ENCODE measurements around the gene RGS9BP. TPM values are rescaled to one million over a fixed set of nuclear protein-coding genes. Genes with fewer than 3 reads are reported as not detected.

The RGS9BP gene, protein sequence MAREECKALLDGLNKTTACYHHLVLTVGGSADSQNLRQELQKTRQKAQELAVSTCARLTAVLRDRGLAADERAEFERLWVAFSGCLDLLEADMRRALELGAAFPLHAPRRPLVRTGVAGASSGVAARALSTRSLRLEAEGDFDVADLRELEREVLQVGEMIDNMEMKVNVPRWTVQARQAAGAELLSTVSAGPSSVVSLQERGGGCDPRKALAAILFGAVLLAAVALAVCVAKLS
- under 1 TPM; 0.32 to 0.44 (median 0.33) TPM for total RNA-seq

DNA sequence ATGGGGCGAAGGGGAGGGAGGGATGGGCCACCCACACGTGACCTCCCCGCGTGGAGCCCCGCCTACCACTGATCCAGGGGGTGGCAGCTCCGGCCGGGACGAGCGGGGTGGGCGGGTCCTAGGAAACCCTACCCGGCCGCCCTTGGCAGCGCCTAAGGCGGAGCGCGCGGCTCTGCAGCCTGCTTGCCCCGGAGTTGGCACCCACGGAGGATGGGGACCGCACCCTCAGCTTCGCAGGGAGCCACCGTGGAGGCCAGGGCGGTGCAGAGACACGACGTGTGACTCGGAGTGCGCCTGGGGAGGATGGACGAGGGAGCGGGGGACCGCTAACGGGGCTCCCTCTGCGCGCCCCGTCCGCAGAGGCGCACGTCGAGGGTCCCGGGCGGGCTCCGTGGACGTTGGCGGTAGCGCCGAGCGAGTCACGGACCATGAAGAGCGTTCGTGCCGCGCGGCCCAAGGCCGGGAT is at the start of gene RGS9BP:
RGS9BP (plus strand) TSS at position 129 of the 466 bp plus-strand sequence. CDS start 416 bp downstream, outside the sequence.
- intact Hi-C loops (cut with DNase I; ENCODE audit: low total_unique reads): no loop called here
- H3K4me1 ChIP-seq: peaks cover 3 to 6% of the 10 kb centered on the region in 2 donors
- no peaks in the 10 kb centered on the region for H3K9me3 ChIP-seq
- peak within 1 kb of the TSS; percentile 92 to 95 (median 93) for H3K4me3 ChIP-seq
- DNase-seq (ENCODE audit: low spot score in 2 of 2): peak; percentile 58 to 69
- H3K36me3 ChIP-seq: no peaks in the 10 kb centered on the region
- H3K27me3 ChIP-seq: peaks cover 3 to 12% of the 10 kb centered on the region in 2 donors
- H3K27ac ChIP-seq: peak within 1 kb of the TSS; percentile 75 to 84
- no peak for TF ChIP-seq POLR2A (IDR thresholded peaks at IDR 0.05)
- TF ChIP-seq POLR2AphosphoS5 (IDR thresholded peaks at IDR 0.05): no peak
- TF ChIP-seq, protein P1, sequence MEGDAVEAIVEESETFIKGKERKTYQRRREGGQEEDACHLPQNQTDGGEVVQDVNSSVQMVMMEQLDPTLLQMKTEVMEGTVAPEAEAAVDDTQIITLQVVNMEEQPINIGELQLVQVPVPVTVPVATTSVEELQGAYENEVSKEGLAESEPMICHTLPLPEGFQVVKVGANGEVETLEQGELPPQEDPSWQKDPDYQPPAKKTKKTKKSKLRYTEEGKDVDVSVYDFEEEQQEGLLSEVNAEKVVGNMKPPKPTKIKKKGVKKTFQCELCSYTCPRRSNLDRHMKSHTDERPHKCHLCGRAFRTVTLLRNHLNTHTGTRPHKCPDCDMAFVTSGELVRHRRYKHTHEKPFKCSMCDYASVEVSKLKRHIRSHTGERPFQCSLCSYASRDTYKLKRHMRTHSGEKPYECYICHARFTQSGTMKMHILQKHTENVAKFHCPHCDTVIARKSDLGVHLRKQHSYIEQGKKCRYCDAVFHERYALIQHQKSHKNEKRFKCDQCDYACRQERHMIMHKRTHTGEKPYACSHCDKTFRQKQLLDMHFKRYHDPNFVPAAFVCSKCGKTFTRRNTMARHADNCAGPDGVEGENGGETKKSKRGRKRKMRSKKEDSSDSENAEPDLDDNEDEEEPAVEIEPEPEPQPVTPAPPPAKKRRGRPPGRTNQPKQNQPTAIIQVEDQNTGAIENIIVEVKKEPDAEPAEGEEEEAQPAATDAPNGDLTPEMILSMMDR (IDR thresholded peaks at IDR 0.05): no peak

DNA sequence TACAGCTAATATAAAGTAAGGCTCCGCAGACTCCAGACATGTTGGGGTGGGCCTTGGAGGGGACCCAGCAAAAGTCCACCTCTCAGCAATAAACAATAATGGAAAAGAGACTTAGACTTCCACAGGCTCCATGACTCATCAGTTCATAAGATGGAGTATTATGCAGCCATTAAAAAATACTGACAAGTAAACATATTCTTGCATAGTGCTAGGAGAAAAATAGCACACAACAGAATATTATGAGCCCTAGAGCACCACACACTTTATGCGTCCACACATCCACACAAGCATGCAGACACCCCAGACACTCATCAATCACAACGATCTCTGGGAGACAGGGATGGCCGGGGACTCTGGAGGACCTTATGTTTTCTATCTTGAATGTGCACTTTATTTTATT is 48.7 kb upstream of the RGS9BP start:
- intact Hi-C loops (cut with DNase I; ENCODE audit: low total_unique reads): loop anchor here (5.0 kb wide), 1 partner anchor 570 kb away; no protein-coding TSS in a partner anchor
- TF ChIP-seq POLR2A (IDR thresholded peaks at IDR 0.05) (no peak), POLR2AphosphoS5 (IDR thresholded peaks at IDR 0.05) (no peak)
- TF ChIP-seq, protein P1 (IDR thresholded peaks at IDR 0.05): no peak
- no peaks in the 10 kb centered on the region for H3K4me1 ChIP-seq
- no peak for DNase-seq (ENCODE audit: low spot score in 2 of 2)
- H3K4me3 ChIP-seq: no peak overlapping the region
- no peak overlapping the region for H3K27ac ChIP-seq
- no peaks in the 10 kb centered on the region for H3K27me3 ChIP-seq
- H3K9me3 ChIP-seq: no peaks in the 10 kb centered on the region
- no peaks in the 10 kb centered on the region for H3K36me3 ChIP-seq

DNA sequence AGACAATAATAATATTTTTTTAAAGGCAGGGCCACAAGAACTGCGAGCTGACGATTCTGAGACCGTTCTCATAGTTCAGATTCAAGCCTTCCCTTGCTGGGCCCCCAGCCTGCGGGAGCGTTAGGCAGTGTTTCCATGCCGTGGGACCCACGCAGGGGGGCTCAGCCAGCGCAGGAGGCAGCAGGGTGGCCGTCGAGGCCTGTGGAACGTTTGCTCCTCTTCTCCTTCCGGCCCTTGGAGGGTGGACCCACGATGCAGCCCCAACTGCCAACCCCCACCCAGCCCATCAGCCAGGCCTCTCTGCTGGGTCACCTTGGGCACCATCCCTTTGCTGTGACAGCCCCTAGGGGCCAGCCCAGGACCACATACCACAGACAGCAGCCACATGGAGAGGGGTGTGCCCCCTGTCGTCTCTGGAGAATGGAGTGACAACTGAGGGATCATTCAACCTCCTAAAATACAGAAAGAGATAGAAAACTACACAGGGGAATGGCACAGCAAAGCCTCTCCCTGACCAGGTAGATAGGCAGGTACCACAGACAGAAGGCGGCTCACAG is 47.9 kb upstream of the RGS9BP start:
- no peaks in the 10 kb centered on the region for H3K9me3 ChIP-seq
- no peaks in the 10 kb centered on the region for H3K36me3 ChIP-seq
- H3K27ac ChIP-seq: no peak overlapping the region
- no peak overlapping the region for H3K4me3 ChIP-seq
- H3K4me1 ChIP-seq: no peaks in the 10 kb centered on the region
- TF ChIP-seq, protein P1 (IDR thresholded peaks at IDR 0.05): no peak
- TF ChIP-seq POLR2A (IDR thresholded peaks at IDR 0.05): no peak
- no peak for TF ChIP-seq POLR2AphosphoS5 (IDR thresholded peaks at IDR 0.05)
- no peaks in the 10 kb centered on the region for H3K27me3 ChIP-seq
- intact Hi-C loops (cut with DNase I; ENCODE audit: low total_unique reads): loop anchor here (5.0 kb wide), 1 partner anchor 570 kb away; no protein-coding TSS in a partner anchor
- no peak for DNase-seq (ENCODE audit: low spot score in 2 of 2)

DNA sequence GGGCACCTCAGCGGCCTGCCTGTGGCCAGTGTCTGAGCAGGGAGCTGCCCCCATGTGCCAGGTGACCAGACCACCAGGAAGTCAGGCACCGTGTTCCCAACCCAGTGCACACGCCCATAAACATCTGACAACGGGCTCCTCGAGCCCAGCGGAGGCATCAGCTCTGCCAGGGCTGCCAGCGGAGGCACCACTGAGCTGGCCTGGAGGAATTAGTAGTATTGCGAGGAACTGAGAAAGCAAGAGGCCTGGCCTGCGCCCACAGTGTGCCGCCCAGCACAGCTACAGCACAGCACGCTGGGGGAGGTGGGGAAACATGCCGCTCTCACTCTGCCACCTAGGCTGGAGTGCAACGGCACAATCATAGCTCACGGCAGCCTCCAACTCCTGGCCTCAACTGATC is 45.3 kb upstream of the RGS9BP start:
- intact Hi-C loops (cut with DNase I; ENCODE audit: low total_unique reads): no loop called here
- H3K36me3 ChIP-seq: no peaks in the 10 kb centered on the region

More for the DNA sequence above, 45.3 kb upstream of the RGS9BP start:
- Histone ChIP-seq H3K4me3 (no peak overlapping the region), H3K4me1 (no peaks in the 10 kb centered on the region), H3K27me3 (no peaks in the 10 kb centered on the region), H3K27ac (no peak overlapping the region), H3K9me3 (no peaks in the 10 kb centered on the region)
- TF ChIP-seq, protein P1 (IDR thresholded peaks at IDR 0.05): no peak
- no peak for TF ChIP-seq POLR2A (IDR thresholded peaks at IDR 0.05)
- no peak for TF ChIP-seq POLR2AphosphoS5 (IDR thresholded peaks at IDR 0.05)
- DNase-seq (ENCODE audit: low spot score in 2 of 2): no peak
